ENCODE measurements around the gene RASGRP2.

- no peak for TF ChIP-seq POLR2A (IDR thresholded peaks at IDR 0.05; ENCODE audit: low read depth, low read length)
- TF ChIP-seq POLR2AphosphoS5 (IDR thresholded peaks at IDR 0.05; ENCODE audit: low read depth, low read length) = no peak
- TF ChIP-seq TAF1 (IDR thresholded peaks at IDR 0.05; ENCODE audit: low read depth, low read length) = no peak
- no peak for TF ChIP-seq POU2F2 (IDR thresholded peaks at IDR 0.05; ENCODE audit: low read depth, low read length)
- TF ChIP-seq SPI1 (IDR thresholded peaks at IDR 0.05; ENCODE audit: low read depth, low read length) = no peak
- TF ChIP-seq PAX5 (IDR thresholded peaks at IDR 0.05; ENCODE audit: insufficient read depth, low read length, severe bottlenecking) = no peak
Observed at GRCh38 chr11:64713016-64713707, 30.8 kb downstream of the RASGRP2 start.
